HG03280 (cell line): ENCODE results near the gene FAT2.

ENCODE experiments used
- ATAC-seq: cut with Tn5 transposase; IDR thresholded peaks from one replicate; pipeline ENCODE4 v1.9.1; 2021; ENCODE audit warnings: mild to moderate bottlenecking, moderate library complexity; ENCODE audit not compliant: unreplicated experiment

Gene FAT2

GRCh38 chr5:151557951-151558350 lies 33.2 kb downstream of the FAT2 start:
- no peak for ATAC-seq

GRCh38 chr5:151557466-151557865 lies 33.7 kb downstream of the FAT2 start:
- no peak for ATAC-seq

GRCh38 chr5:151556806-151557205 lies 34.3 kb downstream of the FAT2 start:
- ATAC-seq, result no peak

- no peak for ATAC-seq
These were observed 35.2 kb downstream of the FAT2 start for GRCh38 chr5:151555760-151556576.

GRCh38 chr5:151553695-151554094 lies 37.4 kb downstream of the FAT2 start:
- no peak for ATAC-seq

- ATAC-seq, result no peak
These were observed 37.9 kb downstream of the FAT2 start for GRCh38 chr5:151553130-151553670.

GRCh38 chr5:151551985-151552384 lies 39.1 kb downstream of the FAT2 start:
- no peak for ATAC-seq

- no peak for ATAC-seq
These were observed 41.0 kb downstream of the FAT2 start for GRCh38 chr5:151550146-151550545.

GRCh38 chr5:151549713-151550112 lies 41.4 kb downstream of the FAT2 start:
- ATAC-seq, result no peak

- ATAC-seq, result no peak
These were observed 43.8 kb downstream of the FAT2 start for GRCh38 chr5:151547364-151547763.

- no peak for ATAC-seq
These were observed 49.6 kb downstream of the FAT2 start for GRCh38 chr5:151541571-151541970.
